Measurements from ENCODE around the gene PDK2. TPM values are rescaled to one million over a fixed set of nuclear protein-coding genes. Genes with fewer than 3 reads are reported as not detected.

Gene PDK2
- polyA plus RNA-seq (2013, experiment 1 of 2; ENCODE audit: insufficient read length) = 24.5 TPM
- 27.8 TPM for polyA plus RNA-seq (2013, experiment 2 of 2; ENCODE audit: insufficient read length)

DNA sequence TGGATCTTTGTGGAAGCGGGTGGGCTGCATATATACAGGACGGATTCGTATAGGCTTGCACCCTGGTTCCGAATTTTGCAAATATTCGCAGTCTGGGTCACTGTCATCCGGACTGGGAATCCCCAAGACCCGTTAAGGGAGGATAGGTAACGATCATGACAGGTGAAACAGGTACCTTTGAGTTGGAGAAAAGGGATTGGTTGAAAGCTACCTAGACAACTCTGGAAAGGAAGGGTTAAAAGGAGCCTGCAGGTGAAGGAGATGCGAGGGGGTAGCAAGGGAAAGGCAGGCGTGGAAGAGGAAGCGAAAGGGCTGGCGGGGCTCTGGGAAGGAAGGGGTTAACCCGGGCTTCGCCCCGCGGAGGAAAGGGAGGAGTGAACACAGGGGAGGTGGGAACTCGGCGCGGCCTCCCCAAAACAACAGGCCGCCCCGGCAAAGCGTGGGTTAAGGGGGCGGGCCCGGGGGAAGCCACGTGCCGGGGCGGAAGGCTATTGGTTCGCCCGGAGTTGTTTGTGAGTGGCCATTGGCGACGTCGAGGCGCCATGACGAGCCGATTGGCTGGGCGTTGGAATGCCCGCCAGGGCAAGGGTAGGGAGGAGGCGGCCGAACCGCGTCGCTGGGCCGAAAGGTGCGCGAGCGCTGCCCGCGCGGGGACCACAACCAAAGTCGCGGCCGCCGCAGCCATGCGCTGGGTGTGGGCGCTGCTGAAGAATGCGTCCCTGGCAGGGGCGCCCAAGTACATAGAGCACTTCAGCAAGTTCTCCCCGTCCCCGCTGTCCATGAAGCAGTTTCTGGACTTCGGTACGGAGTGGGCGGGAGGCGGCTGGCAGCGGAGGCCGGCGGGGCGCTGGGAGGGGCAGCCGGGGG is at the start of gene PDK2:
Gene PDK2 (plus strand): TSS at position 599 of the 867 bp plus-strand sequence. CDS start 85 bp downstream, at position 684.
- peak; percentile 96 for DNase-seq

DNA sequence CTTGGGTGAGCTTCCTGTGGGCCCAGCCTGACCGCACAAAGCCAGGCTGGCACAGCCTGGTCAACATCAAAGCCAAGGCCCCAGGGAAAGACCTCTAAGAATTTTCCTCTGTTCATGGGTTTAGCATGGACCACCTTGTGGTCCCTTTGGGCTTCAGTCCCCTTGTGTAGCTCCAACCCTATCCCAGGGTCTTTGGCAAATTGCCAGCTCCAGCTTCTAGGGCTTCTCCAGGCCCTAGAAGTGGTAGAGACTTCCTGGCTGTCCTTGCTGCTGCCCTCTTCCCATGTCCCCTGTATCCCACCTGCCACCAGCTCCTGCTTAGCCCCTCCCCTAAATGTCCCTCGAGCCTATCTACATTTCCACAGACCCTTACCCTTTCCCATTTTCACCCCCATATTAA is 49.0 kb upstream of the PDK2 start:
- no peak for DNase-seq

DNA sequence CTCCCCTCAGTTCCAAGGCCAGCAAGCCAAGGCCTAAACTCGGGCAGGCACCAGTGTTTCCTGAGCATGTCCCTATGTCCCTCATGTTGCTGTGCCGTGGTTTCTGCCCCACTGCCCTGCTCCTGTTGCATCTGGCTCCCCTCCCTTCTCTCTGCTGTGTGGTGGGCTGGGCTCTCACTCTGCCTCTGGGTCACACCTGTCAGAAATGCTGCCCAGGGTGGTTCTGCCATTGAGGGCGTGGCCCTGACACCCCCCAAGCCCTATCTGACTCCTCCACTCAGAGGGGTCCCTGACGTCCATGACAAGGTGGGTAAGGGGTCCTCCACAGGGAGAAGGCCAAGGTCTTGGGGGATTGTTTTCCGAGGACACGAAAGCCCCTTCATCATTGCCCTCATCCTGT is 48.5 kb upstream of the PDK2 start:
- no peak for DNase-seq

DNA sequence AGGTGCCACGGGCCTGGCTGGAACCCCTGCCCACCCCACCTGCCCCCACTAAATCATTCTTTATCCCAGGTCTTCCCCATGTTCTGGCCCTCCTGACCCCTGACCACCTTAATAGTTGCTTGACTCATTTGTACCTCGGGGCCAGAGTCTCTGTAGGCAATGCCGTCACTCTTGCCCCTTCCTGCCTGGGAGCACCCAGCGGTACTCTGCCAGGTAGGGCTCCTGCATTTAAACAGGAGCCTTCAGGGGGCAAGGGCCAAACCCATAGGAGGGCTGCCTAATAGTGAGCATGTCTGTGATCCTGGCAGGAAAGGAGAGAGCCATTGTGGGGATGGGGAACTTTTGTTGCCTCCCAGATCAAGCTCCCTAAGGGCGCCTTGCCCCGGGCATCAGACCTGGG is 48.1 kb upstream of the PDK2 start:
- DNase-seq = no peak

DNA sequence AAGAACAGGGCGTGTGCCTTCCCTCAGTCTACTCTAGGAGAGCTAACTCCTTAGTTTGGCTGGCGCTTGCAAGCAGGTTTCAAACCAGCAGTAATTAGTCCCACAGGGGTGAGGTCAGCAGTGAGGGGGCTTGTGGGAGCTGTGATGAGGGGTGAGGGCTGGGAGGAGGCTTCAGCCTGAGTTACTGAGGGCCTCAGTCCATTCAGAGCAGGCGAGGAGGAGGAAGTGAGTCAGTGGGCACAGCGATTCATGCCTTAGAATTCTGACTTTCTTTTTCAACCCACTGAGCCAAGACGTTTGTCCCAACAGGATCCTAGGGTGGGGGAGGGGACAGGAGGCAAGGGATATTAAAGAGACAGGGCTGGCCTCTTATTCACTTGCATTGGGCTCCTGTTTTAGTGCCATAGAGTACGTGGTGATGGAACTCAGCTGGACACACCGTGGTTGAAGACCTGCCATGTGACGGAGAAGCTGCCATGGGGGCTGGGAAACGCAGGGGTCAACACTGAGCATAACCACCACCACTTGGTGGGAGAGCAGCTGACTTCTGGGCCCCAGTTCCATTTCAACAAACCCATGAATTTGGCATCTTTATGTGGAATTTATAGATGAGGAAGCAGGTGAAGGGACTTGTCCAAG is 47.5 kb upstream of the PDK2 start:
- peak; percentile 85 for DNase-seq

DNA sequence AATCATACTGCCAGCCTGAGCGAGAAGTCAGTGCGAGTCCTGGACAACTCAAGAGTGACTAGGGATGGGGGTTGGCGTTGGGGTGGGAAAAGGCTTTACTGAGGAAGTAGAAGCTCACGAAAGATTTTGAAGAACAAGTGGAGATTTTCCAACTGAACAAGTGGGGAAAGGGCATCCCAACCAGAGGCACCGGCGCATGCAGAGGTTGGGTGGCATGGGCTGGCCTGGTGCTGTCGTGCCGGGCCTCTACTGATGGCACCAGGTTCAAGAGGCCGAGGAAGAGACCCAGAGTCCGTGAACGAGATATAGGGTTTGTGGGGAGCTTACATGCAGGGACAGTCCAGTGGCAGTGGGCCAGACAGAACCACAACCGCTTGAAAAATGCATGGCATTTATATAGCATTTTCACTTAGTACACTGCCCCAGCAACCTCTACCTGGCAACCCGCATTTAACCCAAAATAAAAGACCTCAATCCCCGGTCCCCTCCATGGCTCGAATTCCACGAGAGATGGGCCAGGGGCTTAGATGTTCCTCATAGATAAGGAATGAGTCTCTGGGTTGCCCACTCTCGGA is 46.9 kb upstream of the PDK2 start:
- peak; percentile 50 for DNase-seq

DNA sequence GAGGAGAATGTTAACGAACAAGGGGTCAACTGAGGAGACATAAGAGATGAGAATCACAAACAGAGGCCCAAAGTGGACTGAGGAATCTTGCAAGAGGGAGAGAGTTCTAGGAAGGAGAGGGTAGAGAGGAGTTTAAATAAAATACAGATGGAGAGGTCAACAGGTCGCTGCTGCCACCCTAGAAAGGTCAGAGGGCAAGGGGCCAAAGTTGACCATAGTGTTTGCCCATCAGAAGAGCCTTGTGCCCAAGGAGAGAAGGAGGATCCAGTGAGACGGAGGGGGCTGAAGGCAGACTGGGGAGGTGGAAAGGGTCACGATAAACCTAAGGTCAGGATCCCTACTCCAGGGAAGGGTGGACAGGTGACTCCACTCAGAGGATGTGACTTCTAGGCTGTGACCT is 46.2 kb upstream of the PDK2 start:
- no peak for DNase-seq

DNA sequence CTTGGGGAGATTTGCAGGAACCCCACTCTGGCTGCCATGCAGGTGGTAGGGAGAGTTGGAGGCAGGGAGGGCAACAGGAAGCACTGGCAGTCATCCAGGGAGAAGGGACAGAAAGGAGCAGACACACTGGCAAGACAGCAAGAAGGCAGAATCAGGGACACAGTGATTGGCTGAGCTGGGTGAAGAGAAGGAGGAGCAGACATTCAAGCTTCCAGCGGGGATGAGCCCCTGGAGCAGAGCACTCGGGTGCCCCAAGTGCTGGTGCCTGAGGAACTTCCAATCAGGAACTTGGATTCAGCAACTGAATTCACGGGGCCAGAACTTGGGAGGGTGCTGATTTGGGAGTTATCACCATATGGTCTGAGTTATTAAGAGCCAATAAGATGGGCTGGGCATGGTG is 45.5 kb upstream of the PDK2 start:
- DNase-seq = peak; percentile 35

DNA sequence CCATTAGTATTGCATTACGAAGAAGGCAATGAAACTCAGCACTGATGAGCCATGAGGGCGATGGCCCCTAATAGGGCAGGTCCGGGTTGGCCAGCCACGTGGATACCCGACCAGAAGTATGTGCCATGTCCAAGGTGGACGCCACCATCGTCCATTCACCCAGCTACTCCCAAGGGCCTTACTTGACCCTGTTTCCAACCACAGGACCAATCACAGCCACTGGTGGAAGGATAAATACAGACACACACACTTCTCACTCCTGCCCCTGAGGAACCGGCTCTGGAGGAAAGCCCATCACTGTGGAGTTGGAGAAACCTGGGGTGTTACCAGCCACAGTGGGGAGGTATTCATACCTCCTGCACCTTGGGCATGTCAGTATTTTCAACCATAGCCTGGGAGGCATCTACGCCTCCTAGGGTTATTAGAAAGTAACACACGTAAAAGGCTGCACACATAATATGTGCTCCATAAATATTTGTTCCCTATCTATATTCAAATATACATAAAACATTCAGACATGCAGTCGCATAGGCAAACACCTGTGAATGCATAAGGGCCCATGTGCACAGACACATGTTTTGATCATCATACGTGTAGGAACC is 44.6 kb upstream of the PDK2 start:
- DNase-seq = no peak

DNA sequence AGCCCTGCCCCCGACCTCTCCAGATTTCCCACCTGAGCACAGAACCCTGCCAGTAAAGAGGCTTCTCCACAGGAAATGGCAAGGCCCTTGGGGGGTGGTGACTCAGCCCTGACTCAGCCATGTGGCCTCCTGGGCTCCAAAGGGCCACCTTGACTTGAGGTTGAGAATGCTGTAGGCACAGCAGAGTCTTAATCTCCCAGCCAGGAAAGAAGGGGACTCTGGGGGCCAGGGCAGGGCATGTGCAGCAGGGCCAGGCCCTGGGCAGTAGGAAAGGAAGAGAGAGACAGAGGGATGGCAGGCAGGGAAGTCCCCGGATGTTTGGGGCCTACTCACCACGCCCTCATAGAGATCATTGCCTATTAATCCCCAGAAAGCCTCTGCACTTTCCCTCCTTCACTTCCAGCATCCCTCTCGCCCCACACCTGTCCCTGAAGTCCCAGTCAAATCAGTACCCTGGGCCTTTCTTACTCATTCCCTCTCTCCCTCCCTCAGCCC is 44.0 kb upstream of the PDK2 start:
- DNase-seq = peak; percentile 82

DNA sequence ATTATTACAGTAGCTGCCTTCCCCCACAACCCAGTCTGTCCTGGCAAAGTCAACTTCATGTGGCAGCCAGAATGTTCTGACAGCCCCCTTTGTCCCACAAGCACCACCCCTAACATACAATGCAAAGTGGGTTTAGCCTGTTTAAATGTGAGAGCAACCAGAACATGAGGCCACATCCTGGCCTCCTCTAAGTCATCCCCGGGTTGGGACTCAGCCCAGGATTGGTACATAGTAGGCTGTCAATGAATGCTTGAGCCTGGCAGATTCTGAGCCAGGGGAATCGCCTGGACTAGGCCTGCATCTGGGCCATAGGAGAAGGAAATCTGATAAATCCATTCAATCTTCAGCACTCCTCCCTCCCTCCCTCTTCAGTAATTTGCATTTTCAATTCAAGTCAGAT is 43.5 kb upstream of the PDK2 start:
- no peak for DNase-seq

DNA sequence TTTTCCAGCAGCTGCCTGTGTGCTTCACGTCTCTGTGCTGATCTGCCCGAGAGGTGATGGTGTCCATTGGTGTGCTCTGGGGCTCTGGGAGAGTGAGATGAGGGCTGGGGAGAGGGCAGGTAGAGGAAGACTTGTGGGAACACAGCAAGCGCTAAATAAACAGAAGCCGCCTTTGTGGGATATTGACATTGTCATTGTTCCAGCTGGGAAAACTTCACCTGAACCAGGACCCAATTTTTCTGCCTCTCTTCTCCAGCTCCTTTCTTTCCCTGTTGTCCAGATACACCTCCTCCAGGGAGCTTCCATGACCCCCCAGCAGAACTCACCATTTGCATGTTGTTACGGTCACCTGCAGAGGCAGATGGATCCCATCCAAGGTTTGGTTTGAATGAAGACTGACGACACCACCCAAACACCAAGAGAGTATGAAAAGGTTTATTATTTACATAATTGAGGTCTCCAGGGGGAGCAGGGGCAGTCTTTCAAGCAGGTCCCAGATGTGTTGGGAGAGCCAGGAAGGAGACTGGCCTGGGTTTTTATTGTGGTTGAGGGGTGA is 42.8 kb upstream of the PDK2 start:
- no peak for DNase-seq

DNA sequence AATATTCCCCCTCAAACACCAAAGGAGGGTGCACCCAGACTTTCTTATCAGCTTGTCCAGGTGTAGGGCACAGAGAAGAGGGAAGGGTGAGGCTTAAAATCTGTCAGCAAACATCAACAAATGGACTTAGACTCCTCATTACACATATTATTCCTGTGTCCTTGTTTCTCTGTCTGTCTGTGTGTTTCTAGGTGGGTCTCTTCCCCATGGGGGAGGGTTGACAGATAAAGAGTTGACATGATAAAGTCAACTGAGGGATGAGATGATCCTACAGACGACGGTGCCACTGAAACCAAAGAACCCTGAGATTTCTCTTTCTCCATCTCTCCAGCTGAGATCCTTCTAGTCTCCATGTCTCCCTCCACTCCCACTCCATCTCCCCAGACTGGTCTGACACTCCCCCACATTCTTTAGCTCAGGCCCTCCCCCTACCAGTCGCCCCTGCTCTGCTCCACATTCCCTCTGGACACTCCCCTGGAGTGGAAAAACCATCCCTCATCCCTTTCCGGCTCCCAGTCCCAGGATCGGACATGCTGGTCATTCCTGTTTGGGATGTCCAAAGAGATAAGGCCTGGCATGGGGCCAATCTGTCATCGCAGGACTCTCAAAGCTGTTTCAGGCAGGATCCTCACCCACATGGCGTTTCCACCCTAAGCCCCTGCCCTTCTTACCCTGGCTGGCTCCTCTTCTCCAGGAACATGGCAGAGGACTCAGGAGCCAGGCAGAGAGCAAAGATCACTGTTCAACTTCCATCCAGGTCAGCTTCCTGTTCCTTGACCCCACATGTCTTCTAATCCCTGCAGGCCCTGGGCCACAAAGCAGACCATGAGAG is 42.1 kb upstream of the PDK2 start:
- DNase-seq = peak; percentile 52

DNA sequence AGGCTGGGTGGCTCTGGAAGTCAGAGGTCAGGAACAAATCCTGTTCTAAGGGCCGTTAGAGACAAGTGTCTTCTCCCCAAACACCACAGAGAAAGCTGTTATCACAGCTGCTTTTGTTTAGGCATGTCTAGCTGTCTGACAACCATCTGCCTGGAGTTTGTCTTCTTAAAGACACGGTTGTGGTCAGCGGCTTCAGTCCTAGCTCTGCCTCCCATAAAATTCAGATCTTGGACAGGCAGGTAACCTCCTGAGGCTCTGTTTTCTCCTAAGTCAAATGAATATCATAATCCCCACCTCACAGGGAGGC is 41.5 kb upstream of the PDK2 start:
- peak; percentile 59 for DNase-seq

DNA sequence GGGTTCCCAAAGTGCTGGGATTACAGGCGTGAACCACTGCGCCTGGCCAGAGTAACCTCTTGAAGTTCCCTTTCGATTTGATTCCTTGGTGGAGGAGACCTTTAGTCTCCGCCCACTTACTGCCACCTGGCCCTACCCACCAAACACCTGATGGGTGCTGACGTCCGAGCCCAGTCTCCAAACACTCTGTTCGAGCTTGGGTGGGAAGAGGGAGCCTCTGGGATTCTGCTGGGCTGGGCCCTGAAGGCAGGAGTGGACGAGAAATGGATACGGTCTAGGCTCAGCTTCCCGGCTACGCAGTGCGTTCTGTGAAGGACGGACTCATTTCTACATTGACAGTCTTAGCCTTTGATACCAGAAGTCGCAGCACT is 40.1 kb upstream of the PDK2 start:
- no peak for DNase-seq

DNA sequence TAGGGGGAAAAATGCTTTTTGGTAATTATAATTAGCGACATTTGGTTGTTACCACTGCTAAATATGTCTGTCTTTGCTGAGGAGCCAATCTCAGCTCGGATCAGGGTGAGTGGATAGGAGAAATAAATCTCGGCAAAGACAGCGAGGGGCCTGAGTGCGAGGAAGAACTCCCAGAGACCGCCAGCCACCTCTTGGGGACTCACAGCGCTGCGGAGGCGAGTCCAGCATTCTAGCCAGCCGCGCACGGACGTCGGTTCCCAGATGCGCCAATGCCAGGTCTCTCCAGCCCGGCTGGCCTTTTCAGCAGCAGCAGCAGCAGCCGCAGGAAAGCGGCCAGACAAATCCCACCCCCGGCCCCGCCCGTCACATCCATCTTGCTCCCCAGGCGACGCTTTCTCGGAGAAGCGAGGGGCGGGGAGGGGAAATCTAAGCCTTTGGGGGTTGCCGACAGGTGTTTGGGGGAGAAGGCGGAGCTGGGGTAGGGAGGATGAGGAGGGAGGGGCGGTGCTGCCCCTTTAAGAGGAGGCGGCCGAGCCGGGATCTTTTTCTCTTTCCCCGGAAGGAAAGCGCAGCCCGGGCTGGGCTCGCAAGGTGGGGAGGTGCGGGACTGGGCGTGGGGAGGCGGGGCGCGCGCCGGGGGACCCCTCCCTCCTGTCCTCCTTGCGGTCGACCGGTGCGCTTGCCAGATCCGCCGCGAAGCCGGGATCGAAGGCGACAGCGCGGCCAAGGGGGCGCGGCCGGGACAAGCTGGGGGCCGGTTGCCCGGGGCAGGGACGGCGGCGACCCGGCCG is 39.5 kb upstream of the PDK2 start, which contains the start of gene ITGA3:
Gene ITGA3 (plus strand): TSS at position 685 of the 791 bp plus-strand sequence. CDS start 330 bp downstream, outside the sequence.
- DNase-seq = peak; percentile 76

DNA sequence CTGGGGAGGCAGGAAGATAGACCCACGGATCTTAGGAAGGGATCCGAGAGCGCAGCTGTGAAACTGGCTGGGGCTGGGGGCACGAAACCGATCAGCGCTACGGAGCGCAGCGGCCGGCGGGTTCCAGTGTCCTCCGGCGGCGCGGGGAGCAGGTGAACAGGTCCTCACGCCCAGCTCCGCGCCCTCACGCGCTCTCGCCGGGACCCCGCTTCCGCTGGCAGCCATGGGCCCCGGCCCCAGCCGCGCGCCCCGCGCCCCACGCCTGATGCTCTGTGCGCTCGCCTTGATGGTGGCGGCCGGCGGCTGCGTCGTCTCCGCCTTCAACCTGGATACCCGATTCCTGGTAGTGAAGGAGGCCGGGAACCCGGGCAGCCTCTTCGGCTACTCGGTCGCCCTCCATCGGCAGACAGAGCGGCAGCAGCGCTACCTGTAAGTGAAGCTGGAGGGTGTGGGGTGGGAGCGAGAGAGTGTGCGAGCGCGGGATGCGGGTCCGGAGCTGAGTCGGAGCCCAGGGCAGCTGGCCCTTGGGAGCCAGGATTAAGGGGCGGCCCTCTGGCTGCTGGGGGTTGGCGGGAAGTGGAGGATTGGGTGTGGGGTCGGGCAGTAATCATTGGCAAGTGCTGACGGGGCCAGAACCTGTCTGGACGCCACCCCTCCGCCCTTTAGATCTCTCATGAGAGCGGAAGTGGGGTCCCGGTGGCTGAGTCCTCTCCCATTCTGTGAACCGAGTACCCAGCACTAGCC is 38.8 kb upstream of the PDK2 start:
- DNase-seq = peak; percentile 52

DNA sequence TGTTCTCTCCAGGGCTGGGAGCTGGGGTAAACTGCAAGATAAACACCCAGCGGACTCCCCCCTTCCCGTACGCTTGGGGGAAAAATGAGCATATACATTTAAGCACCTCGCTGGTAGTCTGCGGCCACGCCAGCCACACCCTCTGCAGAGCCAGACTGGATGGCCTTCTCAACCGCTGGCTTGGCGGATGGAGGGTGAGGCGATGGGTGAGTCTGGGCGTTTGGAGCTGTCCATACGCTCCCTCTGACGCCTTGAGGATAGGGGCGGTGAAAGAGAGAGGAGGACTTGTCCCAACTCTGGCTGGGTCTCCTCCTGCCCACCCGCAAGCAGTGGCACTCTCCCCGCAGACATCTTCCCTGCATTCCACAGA is 38.2 kb upstream of the PDK2 start:
- DNase-seq = peak; percentile 47

DNA sequence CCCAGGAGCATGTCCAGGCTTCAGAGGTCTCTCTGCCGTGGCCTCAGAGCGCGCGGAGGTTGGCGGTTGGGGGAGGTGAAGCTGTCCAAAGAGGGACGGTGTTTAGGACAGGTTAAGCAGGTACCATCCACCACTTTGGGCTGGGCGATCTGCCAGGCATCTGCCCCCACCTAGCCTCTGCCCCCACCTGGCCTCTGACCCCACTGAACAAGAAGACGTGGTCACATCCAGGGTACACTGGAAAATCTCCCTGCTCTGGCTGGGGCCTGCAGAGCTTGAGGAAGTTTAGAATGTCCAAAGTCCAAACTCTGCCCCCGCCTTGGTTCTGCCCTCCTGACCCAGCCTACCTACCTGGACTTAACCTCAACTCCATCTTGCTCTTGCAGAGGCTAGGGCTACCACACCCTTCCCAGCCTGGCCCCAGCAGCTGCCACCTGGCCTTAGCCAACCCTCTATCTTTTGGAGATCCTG is 37.6 kb upstream of the PDK2 start:
- DNase-seq = no peak

DNA sequence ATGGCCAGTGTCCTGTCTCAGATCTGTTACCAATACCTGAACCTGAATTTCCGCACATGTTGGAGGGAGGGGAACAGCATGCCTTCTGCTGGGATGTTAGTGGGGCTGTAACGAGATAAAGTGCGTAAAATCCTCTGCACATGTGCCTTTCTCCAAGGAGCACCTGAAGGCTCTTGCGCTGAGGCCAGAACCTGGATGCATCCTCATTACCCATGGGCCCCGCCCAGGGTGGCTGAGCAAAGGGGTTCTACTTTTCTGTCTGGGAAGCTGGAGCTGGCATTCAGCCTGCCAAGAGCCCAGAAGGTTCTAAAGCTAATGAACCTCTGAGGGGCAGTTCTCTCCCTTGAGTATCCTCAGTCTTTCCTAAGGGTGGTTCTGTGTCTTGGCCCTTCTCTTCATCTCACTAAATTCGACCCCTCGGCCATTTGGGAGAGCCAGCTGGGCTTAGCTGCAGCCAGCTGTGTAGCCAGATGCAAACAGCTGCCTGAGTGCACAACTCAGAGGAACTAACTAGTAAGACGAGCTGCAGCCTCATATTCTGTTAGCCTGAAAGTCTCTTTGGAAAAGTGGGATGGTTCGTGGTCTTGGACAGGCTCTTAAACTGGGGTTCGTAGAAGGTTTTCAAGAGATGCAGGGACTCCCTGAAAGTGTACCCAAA is 36.7 kb upstream of the PDK2 start:
- DNase-seq = no peak

All from fibroblast of skin of scalp (primary cell).